KBM-7 (cell line): ENCODE data around the gene NUDT14.

ENCODE experiments used
- DNase-seq: peaks from one replicate; pipeline ENCODE4 v3.0.0-alpha.2; 2015
- in situ Hi-C: fragments of 300-500 bp; cut with MboI; formaldehyde crosslinking; loops from 2 replicates; pipeline ENCODE4 v1.14.3; 2020; ENCODE audit warnings: low sequenced_read_pairs, low pct_unique_long_range_greater_than_20kb, mixed read lengths

The NUDT14 gene

DNA sequence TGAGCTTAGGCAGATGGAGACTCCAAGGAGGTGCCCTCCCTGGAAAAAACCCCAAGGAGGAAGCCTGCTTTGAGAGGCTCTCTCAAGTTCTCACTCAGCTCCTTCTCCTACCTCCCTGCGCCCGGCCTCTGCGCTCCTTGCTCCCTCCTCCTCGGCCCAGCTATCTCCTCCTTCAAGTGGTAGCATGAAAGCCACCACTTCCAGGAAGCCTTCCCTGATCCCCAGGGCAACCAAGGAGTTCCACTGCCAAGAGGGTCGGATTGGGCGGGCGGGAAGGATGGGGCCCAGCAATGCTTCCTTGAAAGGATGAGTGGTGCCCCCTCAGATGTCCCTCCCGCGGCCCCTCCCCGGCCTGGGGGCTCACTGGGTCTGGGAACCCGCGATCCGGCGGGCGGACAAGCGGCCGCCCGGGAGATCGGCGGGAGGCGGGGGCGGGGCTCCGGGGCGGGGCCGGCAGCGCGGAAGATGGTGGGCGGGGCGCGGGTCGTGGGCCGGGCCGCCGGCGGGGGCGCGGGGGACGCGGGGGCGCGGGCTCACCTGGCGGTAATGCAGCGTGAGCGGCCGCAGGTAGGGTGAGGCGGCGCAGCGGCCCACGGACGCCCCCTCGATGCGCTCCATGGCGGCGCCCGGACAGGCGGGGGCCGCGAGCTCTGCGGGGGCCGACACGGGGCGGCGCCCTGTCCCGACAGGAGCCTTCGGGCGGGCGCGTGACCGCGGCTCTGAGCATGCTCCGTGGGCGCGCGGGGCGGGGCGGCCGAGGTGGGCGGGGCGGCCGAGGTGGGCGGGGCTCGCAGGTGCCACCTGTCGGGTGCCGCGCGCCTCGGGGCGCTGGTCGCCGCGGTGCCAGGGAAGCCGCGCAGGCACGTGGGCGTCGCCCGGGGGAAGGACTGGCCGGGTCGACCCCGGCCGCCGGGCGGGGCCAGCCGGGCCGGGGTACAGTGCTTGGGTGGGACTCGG is at the start of gene NUDT14:
TSS of gene NUDT14 (minus strand) at position 721 of the 957 bp plus-strand sequence. CDS start at position 618, 103 bp downstream.
- in situ Hi-C loops = no loop called here
- DNase-seq = no peak

- DNase-seq = no peak
- in situ Hi-C loops = no loop called here
These were observed 48.1 kb upstream of the NUDT14 start for GRCh38 chr14:105229099-105229655.

DNA sequence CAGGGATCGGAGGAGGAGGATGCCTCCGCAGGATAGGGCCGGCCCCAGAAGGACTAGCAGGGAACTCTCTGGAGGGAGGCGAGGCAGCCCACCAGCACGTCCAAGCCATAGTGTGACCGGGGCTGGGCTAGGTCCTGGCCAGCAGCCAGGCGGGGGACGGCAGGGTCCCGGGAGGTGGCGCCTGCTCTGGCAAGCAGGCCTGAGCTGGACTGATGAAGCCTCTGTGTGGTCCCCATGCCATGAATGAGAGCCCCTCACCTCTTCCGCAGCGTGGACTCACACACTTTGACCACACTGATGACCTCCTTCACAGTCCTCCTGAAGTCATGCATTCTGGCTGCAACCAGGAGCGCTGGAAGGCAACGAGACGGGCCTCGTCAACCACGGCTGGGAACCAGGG is 47.5 kb upstream of the NUDT14 start:
- in situ Hi-C loops = no loop called here
- no peak for DNase-seq

DNA sequence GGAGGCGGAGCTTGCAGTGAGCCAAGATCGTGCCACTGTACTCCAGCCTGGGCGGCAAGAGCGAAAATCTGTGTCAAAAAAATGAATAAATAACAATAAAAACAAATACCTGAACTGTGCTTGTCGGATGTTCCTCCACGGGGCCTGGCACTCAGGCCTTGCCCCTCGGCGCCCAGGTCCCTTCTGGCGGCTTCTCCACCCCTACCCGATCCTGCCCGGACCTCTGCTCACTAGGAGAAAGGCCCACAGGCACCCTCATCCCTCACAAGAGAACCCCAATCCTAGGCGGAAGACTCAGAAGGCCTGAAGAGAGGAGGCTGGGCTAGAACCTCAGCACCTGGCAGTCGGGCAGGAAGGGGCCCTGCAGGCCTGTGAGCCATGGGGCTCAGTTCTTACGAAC is 46.2 kb upstream of the NUDT14 start:
- in situ Hi-C loops = no loop called here
- no peak for DNase-seq

- DNase-seq = no peak
- in situ Hi-C loops = no loop called here
These were observed 45.1 kb upstream of the NUDT14 start for GRCh38 chr14:105226198-105226597.

- in situ Hi-C loops = no loop called here
- no peak for DNase-seq
These were observed 43.9 kb upstream of the NUDT14 start for GRCh38 chr14:105224845-105225570.

DNA sequence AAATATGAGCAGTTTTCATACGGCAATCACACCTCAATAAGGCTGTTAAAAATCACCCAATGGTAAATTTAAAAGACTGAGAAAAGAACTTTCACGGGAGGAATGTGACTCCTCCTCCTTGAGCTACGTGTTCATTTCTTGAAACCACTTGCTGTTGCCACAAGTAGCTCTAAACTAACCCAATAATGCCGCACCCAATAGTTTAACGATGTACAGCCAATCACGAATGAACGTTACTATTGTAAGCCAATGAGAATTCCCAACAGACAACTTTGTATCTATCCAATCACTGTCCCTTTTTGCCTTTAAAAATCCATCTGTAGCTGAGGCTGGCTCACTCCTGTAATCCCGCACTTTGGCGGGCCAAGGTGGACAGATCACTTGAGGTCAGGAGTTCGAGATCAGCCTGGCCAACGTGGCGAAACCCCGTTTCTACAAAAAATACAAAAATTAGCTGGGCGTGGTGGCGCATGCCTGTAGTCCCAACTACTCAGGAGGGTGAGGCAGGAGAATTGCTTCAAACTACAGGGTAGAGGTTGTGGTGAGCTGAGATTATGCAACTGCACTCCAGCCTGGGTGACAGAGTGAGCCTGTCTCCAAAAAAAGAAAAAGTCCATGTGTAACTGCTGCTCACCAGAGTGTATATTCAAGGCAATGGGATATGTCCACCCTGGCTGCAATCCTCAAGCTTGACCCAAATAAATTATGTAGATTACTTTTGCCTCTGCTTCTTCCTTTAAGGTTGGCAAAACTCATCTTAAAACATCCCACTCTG is 42.8 kb upstream of the NUDT14 start:
- in situ Hi-C loops = no loop called here
- DNase-seq = no peak

DNA sequence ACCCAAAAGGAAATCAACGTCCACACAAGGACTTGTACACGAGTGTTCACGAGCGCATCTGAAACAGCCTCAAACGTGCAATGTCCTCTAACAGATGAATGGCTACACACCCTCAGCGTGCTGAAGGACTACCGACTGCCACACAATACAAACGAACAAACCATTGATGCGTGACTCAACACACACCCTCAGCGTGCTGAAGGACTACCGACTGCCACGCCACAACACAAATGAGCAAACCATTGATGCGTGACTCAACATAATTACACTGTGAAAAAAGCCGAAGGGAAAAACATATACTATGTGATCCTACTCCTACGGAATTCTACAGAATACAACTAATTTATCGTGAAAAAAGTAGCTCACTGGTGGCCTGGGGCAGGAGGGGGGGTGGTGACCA is 42.1 kb upstream of the NUDT14 start:
- DNase-seq = no peak
- in situ Hi-C loops = no loop called here

GRCh38 chr14:105221598-105222178 is 40.6 kb upstream of the NUDT14 start:
- in situ Hi-C loops = no loop called here
- DNase-seq = no peak

GRCh38 chr14:105220699-105221597 is 39.8 kb upstream of the NUDT14 start:
- DNase-seq = no peak
- in situ Hi-C loops = no loop called here

DNA sequence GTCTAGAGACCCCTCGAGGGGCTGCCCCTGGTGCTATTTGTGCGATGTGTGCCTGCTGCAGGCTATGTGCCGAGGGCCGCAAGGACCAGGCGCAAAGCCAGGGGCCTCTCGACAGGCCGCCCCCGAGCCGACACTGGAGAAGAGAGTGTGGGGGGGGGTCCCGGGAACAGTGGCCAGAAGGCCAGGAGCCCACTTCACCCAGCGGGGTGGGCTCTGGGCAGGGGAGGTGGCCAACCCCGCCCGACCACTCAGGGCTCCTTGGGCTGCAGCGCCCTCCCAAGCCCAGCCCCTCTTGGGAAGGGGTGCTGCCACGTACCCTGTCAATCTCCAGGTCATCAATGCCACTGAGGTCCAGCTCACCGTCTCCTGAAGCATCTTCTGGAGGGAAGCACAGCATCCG is 38.6 kb upstream of the NUDT14 start:
- in situ Hi-C loops = no loop called here
- no peak for DNase-seq

- in situ Hi-C loops = no loop called here
- no peak for DNase-seq
These were observed 38.0 kb upstream of the NUDT14 start for GRCh38 chr14:105219043-105219612.

GRCh38 chr14:105218611-105219010 is 37.5 kb upstream of the NUDT14 start:
- in situ Hi-C loops = no loop called here
- DNase-seq = no peak

GRCh38 chr14:105217774-105218173 is 36.7 kb upstream of the NUDT14 start:
- no peak for DNase-seq
- in situ Hi-C loops = no loop called here

GRCh38 chr14:105216490-105217247 is 35.6 kb upstream of the NUDT14 start:
- in situ Hi-C loops = no loop called here
- no peak for DNase-seq

DNA sequence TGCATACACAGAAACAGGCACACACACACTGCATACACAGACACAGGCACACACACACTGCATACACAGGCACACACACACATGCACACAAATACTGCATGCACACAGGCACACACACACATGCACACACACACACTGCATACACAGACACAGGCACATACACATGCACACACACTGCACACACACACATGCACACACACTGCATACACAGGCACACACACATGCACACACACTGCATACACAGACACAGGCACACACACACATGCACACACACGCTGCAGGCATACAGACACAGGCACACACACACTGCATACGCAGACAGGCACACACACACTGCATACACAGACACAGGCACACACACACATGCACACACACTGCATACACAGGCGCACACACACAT is 34.5 kb upstream of the NUDT14 start:
- no peak for DNase-seq
- in situ Hi-C loops = no loop called here

GRCh38 chr14:105214324-105214915 is 33.3 kb upstream of the NUDT14 start:
- no peak for DNase-seq
- in situ Hi-C loops = no loop called here
